Measurements from ENCODE around the gene ZIC2. TPM values are rescaled to one million over a fixed set of nuclear protein-coding genes. Genes with fewer than 3 reads are reported as not detected.

ZIC2 gene
- total and polyA plus RNA-seq, 2 of the 4 experiments (the other 2 are of a cell fraction), result not detected

GRCh38 chr13:99979453-99980200, 2.0 kb upstream of the ZIC2 start:
- peaks cover 23% of the 10 kb centered on the region for H3K9me3 ChIP-seq (ENCODE audit: control insufficient read depth, insufficient read depth, low read length)
- no TSS peak for BruUV-seq (replicated peaks)
- H4K8ac ChIP-seq (ENCODE audit: low read depth in 2 of 2, low read length in 2 of 2), result no peak overlapping the region
- no peak overlapping the region; the same call in 1 of the 2 replicates for H3K4me2 ChIP-seq (ENCODE audit: low read depth, low read length)
- H3K36me3 ChIP-seq (ENCODE audit: control insufficient read depth, insufficient read depth, low read length), result no peaks in the 10 kb centered on the region
- POLR2A ChIA-PET (ENCODE audit: unreplicated experiment), result interaction anchor here (0.6 kb wide), 1 partner anchor 891 kb away, joined by 7 read pairs; no protein-coding TSS in a partner anchor
- WGBS, 2 experiments (ENCODE audit: extremely low coverage in 2 of 2, insufficient read length in 1 of 2), result 1% methylated on average over 30 of the region's 59 CpGs; no CpG with 5 or more reads in 1 of the 2 experiments
- no peaks in the 10 kb centered on the region for H3K9me1 ChIP-seq (ENCODE audit: insufficient read depth, low read length)
- in situ Hi-C loops (cut with MboI; ENCODE audit: low sequenced_read_pairs), result loop anchor here (10.0 kb wide), 1 partner anchor 255 kb away; no protein-coding TSS in a partner anchor
- ATAC-seq (ENCODE audit: low read depth) (no peak), DNase-seq (no peak)
- H3K4me1 ChIP-seq (ENCODE audit: control insufficient read depth, insufficient read depth, low read length), result no peaks in the 10 kb centered on the region; the same call in 1 of the 2 replicates
- H2BK5ac ChIP-seq (ENCODE audit: low read depth, low read length, poor library complexity, severe bottlenecking), result no peak overlapping the region
- peaks cover 90% of the 10 kb centered on the region for H3K27me3 ChIP-seq (ENCODE audit: control insufficient read depth, insufficient read depth, low read length)
- dilution Hi-C loops (cut with HindIII; ENCODE audit: low sequenced_read_pairs, unreplicated experiment), result no loop called here
- peak overlapping the region; percentile 88 for H2AFZ ChIP-seq (replicated peaks; ENCODE audit: low read length, poor library complexity)
- H4K20me1 ChIP-seq (ENCODE audit: insufficient read depth, low read length), result peaks cover 10% of the 10 kb centered on the region
- no peak overlapping the region for H4K5ac ChIP-seq (ENCODE audit: low read depth, low read length)
- H3K18ac ChIP-seq (ENCODE audit: low read depth, low read length), result no peak overlapping the region
- no peak overlapping the region for H3K23ac ChIP-seq (ENCODE audit: low read depth, low read length)
- H2BK15ac ChIP-seq (ENCODE audit: low read depth, low read length), result no peak overlapping the region
- TF ChIP-seq CEBPB (IDR thresholded peaks at IDR 0.05; ENCODE audit: low read depth, low read length) (no peak), SMC3 (IDR thresholded peaks at IDR 0.05; ENCODE audit: low read depth, low read length) (no peak), NFE2L2 (IDR thresholded peaks at IDR 0.05; ENCODE audit: low read depth, low read length) (no peak), MXI1 (IDR thresholded peaks at IDR 0.05; ENCODE audit: borderline replicate concordance, low read depth, low read length) (no peak), USF2 (IDR thresholded peaks at IDR 0.05; ENCODE audit: low read depth, low read length) (no peak), FOS (IDR thresholded peaks at IDR 0.05; ENCODE audit: low read depth, low read length) (no peak), CTCF (conservative IDR thresholded peaks at IDR 0.05; ENCODE audit: low read depth, low read length) (no peak), MAFK (IDR thresholded peaks at IDR 0.05; ENCODE audit: low read depth, low read length) (no peak), CHD1 (IDR thresholded peaks at IDR 0.05; ENCODE audit: low read depth, low read length) (no peak), BHLHE40 (IDR thresholded peaks at IDR 0.05; ENCODE audit: low read depth, low read length) (no peak), RCOR1 (IDR thresholded peaks at IDR 0.05; ENCODE audit: insufficient replicate concordance, low read length) (no peak)
- no peak overlapping the region for H2AK5ac ChIP-seq (ENCODE audit: low read depth, low read length)
- no peak overlapping the region for H3K56ac ChIP-seq (ENCODE audit: extremely low read depth, insufficient read depth, low read length)
- no peak overlapping the region; the same call in 1 of the 2 replicates for H3K4me3 ChIP-seq (ENCODE audit: insufficient read depth, low read depth, low read length)
- no peak overlapping the region for H3K14ac ChIP-seq (replicated peaks; ENCODE audit: low read depth, low read length)
- no peak overlapping the region for H3K9ac ChIP-seq (ENCODE audit: low read depth, low read length)
- CTCF ChIA-PET, result no interaction called here
- no peak overlapping the region for H2BK20ac ChIP-seq (ENCODE audit: low read depth, low read length)
- H4K91ac ChIP-seq (ENCODE audit: insufficient read depth, low read depth, low read length), result no peak overlapping the region
- no peaks in the 10 kb centered on the region for H3K79me1 ChIP-seq (ENCODE audit: low read depth in 1 of 2, low read length in 2 of 2)
- H2AK9ac ChIP-seq (replicated peaks; ENCODE audit: low read depth, low read length, poor library complexity), result no peak overlapping the region
- intact Hi-C loops (cut with micrococcal nuclease), result loop anchor here (10.0 kb wide), 1 partner anchor 535 kb away; no protein-coding TSS in a partner anchor
- no peak overlapping the region for H3K27ac ChIP-seq (ENCODE audit: insufficient read depth, low read length)
- H3K4ac ChIP-seq (ENCODE audit: low read depth, low read length), result no peak overlapping the region
- no peak overlapping the region for H2BK120ac ChIP-seq (ENCODE audit: low read depth, low read length)

Measured in IMR-90 (cell line).